ENCODE results near the gene ZNF140. TPM values are rescaled to one million over a fixed set of nuclear protein-coding genes. Genes with fewer than 3 reads are reported as not detected.

ZNF140 gene
- total and polyA plus RNA-seq, 2 of the 4 experiments (the other 2 are of a cell fraction), result 8.3 to 25.8 TPM

GRCh38 chr12:133073836-133074235 is 6.9 kb upstream of the ZNF140 start:
- Histone ChIP-seq H3K36me3 (ENCODE audit: control insufficient read depth, insufficient read depth, low read length) (no peaks in the 10 kb centered on the region), H3K14ac (replicated peaks; ENCODE audit: low read depth, low read length) (no peak overlapping the region), H4K91ac (ENCODE audit: insufficient read depth, low read depth, low read length) (no peak overlapping the region), H2AK5ac (ENCODE audit: low read depth, low read length) (no peak overlapping the region), H3K9me1 (ENCODE audit: insufficient read depth, low read length) (no peaks in the 10 kb centered on the region), H3K79me1 (ENCODE audit: low read depth in 1 of 2, low read length in 2 of 2) (no peaks in the 10 kb centered on the region), H2BK20ac (ENCODE audit: low read depth, low read length) (no peak overlapping the region), H2AFZ (replicated peaks; ENCODE audit: low read length, poor library complexity) (no peak overlapping the region), H3K23ac (ENCODE audit: low read depth, low read length) (no peak overlapping the region), H3K27me3 (ENCODE audit: control insufficient read depth, insufficient read depth, low read length) (no peaks in the 10 kb centered on the region), H4K20me1 (ENCODE audit: insufficient read depth, low read length) (no peaks in the 10 kb centered on the region), H2BK5ac (ENCODE audit: low read depth, low read length, poor library complexity, severe bottlenecking) (no peak overlapping the region), H4K8ac (ENCODE audit: low read depth in 2 of 2, low read length in 2 of 2) (no peak overlapping the region), H3K4me1 (ENCODE audit: control insufficient read depth, insufficient read depth, low read length) (no peaks in the 10 kb centered on the region), H3K18ac (ENCODE audit: low read depth, low read length) (no peak overlapping the region), H3K4me3 (ENCODE audit: insufficient read depth, low read depth, low read length) (no peak overlapping the region), H3K9me3 (ENCODE audit: control insufficient read depth, insufficient read depth, low read length) (peaks cover 38% of the 10 kb centered on the region), H3K4me2 (ENCODE audit: low read depth, low read length) (no peak overlapping the region), H3K4ac (ENCODE audit: low read depth, low read length) (no peak overlapping the region), H3K27ac (ENCODE audit: insufficient read depth, low read length) (no peak overlapping the region), H2BK15ac (ENCODE audit: low read depth, low read length) (no peak overlapping the region), H2BK120ac (ENCODE audit: low read depth, low read length) (no peak overlapping the region), H3K9ac (ENCODE audit: low read depth, low read length) (no peak overlapping the region), H2AK9ac (replicated peaks; ENCODE audit: low read depth, low read length, poor library complexity) (no peak overlapping the region), H3K56ac (ENCODE audit: extremely low read depth, insufficient read depth, low read length) (no peak overlapping the region), H4K5ac (ENCODE audit: low read depth, low read length) (no peak overlapping the region)
- in situ Hi-C loops (cut with MboI; ENCODE audit: low sequenced_read_pairs) (no loop called here), dilution Hi-C loops (cut with HindIII; ENCODE audit: low sequenced_read_pairs, unreplicated experiment) (no loop called here), intact Hi-C loops (cut with micrococcal nuclease) (no loop called here)
- CTCF ChIA-PET, result no interaction called here
- POLR2A ChIA-PET (ENCODE audit: unreplicated experiment), result no interaction called here
- TF ChIP-seq NFE2L2 (IDR thresholded peaks at IDR 0.05; ENCODE audit: low read depth, low read length) (no peak), MAFK (IDR thresholded peaks at IDR 0.05; ENCODE audit: low read depth, low read length) (no peak), MAZ (IDR thresholded peaks at IDR 0.05; ENCODE audit: borderline replicate concordance, low read depth, low read length) (no peak), ELK1 (IDR thresholded peaks at IDR 0.05; ENCODE audit: borderline replicate concordance, low read depth, low read length) (no peak), USF2 (IDR thresholded peaks at IDR 0.05; ENCODE audit: low read depth, low read length) (no peak), CEBPB (IDR thresholded peaks at IDR 0.05; ENCODE audit: low read depth, low read length) (no peak), BHLHE40 (IDR thresholded peaks at IDR 0.05; ENCODE audit: low read depth, low read length) (no peak), CHD1 (IDR thresholded peaks at IDR 0.05; ENCODE audit: low read depth, low read length) (no peak), SMC3 (IDR thresholded peaks at IDR 0.05; ENCODE audit: low read depth, low read length) (no peak), RCOR1 (IDR thresholded peaks at IDR 0.05; ENCODE audit: insufficient replicate concordance, low read length) (no peak), CTCF (conservative IDR thresholded peaks at IDR 0.05; ENCODE audit: low read depth, low read length) (no peak), RFX5 (IDR thresholded peaks at IDR 0.05; ENCODE audit: low read depth, low read length) (no peak)
- ATAC-seq (ENCODE audit: low read depth) (no peak), DNase-seq (no peak)
- no CpG with 5 or more reads among the region's 2 CpGs for WGBS, 2 experiments (ENCODE audit: extremely low coverage in 2 of 2, insufficient read length in 1 of 2)
- no TSS peak for BruUV-seq (replicated peaks)
